Activated gamma-delta T cell treated with anti-CD3 and anti-CD28 coated beads, Interleukin-2, amount 50 U/mL, for 16 hours (primary cell): ENCODE results near the gene SBF2.
"Not testable (repeated sequence)": the region's sequence is repeated elsewhere in the genome, so short reads cannot be mapped to it uniquely, and the experiment has no call there.

Source experiments
- DNase-seq: peaks from one replicate; pipeline ENCODE4 v3.0.0-alpha.2; 2020; ENCODE audit warnings: low read depth

The SBF2 gene

GRCh38 chr11:10005955-10006525 lies 288.0 kb downstream of the SBF2 start:
- no peak for DNase-seq

- no peak for DNase-seq
Observed at GRCh38 chr11:10004526-10005113, 289.4 kb downstream of the SBF2 start.

- DNase-seq: no peak
Observed at GRCh38 chr11:10002221-10002620, 291.8 kb downstream of the SBF2 start.

GRCh38 chr11:9992306-9992705 lies 301.7 kb downstream of the SBF2 start:
- DNase-seq: no peak

GRCh38 chr11:9990221-9990973 lies 303.6 kb downstream of the SBF2 start:
- DNase-seq: no peak

GRCh38 chr11:9987303-9987702 lies 306.7 kb downstream of the SBF2 start:
- DNase-seq: not testable (repeated sequence)

- DNase-seq: no peak
Observed at GRCh38 chr11:9982796-9983579, 311.0 kb downstream of the SBF2 start.

- no peak for DNase-seq
Observed at GRCh38 chr11:9982127-9982795, 311.8 kb downstream of the SBF2 start.

GRCh38 chr11:9980931-9981330 lies 313.1 kb downstream of the SBF2 start:
- DNase-seq: no peak

GRCh38 chr11:9977554-9977953 lies 316.5 kb downstream of the SBF2 start:
- DNase-seq: no peak

GRCh38 chr11:9974375-9974774 lies 319.6 kb downstream of the SBF2 start:
- DNase-seq: no peak

- DNase-seq: no peak
Observed at GRCh38 chr11:9973921-9974320, 320.1 kb downstream of the SBF2 start.

GRCh38 chr11:9972989-9973388 lies 321.0 kb downstream of the SBF2 start:
- no peak for DNase-seq

GRCh38 chr11:9971894-9972293 lies 322.1 kb downstream of the SBF2 start:
- no peak for DNase-seq

GRCh38 chr11:9969068-9969467 lies 325.0 kb downstream of the SBF2 start:
- DNase-seq: no peak

GRCh38 chr11:9962722-9963121 lies 331.3 kb downstream of the SBF2 start:
- DNase-seq: no peak

GRCh38 chr11:9957072-9957471 lies 336.9 kb downstream of the SBF2 start:
- no peak for DNase-seq

- DNase-seq: no peak
Observed at GRCh38 chr11:9956483-9956882, 337.5 kb downstream of the SBF2 start.

- no peak for DNase-seq
Observed at GRCh38 chr11:9955391-9955790, 338.6 kb downstream of the SBF2 start.

GRCh38 chr11:9953994-9954626 lies 339.9 kb downstream of the SBF2 start:
- no peak for DNase-seq

GRCh38 chr11:9952511-9953196 lies 341.4 kb downstream of the SBF2 start:
- no peak for DNase-seq
